OCI-LY3 (cell line): ENCODE data around the gene PFKFB3.

Source experiments
- EZH2phosphoT487 ChIP-seq: fragments of 200-600 bp; shearing (Covaris generic); IDR thresholded peaks from 2 replicates; pipeline ENCODE4 v1.6.1; 2018; ENCODE audit warnings: antibody characterized with exemption, mixed run types, low read depth
- TF ChIP-seq, protein P1 (sequence below): fragments of 200-600, 300-600 bp; sonication (generic); IDR thresholded peaks from 2 replicates; pipeline ENCODE4 v1.5.1; 2014; ENCODE audit warnings: antibody characterized with exemption, low read length, low read depth

GRCh38 chr10:6227346-6227745 lies 24.6 kb downstream of the PFKFB3 start:
- TF ChIP-seq, protein P1, sequence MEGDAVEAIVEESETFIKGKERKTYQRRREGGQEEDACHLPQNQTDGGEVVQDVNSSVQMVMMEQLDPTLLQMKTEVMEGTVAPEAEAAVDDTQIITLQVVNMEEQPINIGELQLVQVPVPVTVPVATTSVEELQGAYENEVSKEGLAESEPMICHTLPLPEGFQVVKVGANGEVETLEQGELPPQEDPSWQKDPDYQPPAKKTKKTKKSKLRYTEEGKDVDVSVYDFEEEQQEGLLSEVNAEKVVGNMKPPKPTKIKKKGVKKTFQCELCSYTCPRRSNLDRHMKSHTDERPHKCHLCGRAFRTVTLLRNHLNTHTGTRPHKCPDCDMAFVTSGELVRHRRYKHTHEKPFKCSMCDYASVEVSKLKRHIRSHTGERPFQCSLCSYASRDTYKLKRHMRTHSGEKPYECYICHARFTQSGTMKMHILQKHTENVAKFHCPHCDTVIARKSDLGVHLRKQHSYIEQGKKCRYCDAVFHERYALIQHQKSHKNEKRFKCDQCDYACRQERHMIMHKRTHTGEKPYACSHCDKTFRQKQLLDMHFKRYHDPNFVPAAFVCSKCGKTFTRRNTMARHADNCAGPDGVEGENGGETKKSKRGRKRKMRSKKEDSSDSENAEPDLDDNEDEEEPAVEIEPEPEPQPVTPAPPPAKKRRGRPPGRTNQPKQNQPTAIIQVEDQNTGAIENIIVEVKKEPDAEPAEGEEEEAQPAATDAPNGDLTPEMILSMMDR: no peak
- no peak for TF ChIP-seq EZH2phosphoT487
